Epithelial cell of proximal tubule (primary cell): ENCODE data around the gene PPP2R2B. TPM values are rescaled to one million over a fixed set of nuclear protein-coding genes. Genes with fewer than 3 reads are reported as not detected.

Experiments used
- DNase-seq: peaks from one replicate; pipeline ENCODE4 v3.0.0-alpha.2; 2011; ENCODE audit warnings: low read depth
- H3K4me3 ChIP-seq: 2 replicates; pipeline ENCODE4 v1.5.1; 2011; ENCODE audit warnings: low read depth, mild to moderate bottlenecking, low read length
- CTCF ChIP-seq: conservative IDR thresholded peaks from 2 replicates; pipeline ENCODE4 v1.5.1; 2012; ENCODE audit warnings: low read depth, mild to moderate bottlenecking, low read length
- total RNA-seq: library from RNA; depleted of rRNA; stranded (reverse); fragments of >200 nt; gene quantifications from 2 replicates; pipeline ENCODE4 v1.2.3, GENCODE V29; 2015

Gene PPP2R2B
- total RNA-seq, 1 donor from 2014 or later: 3.9 TPM

GRCh38 chr5:146791471-146791870 lies 87.1 kb downstream of the PPP2R2B start:
- DNase-seq: no peak
- no peak for TF ChIP-seq CTCF

GRCh38 chr5:146789712-146790653 lies 88.6 kb downstream of the PPP2R2B start:
- no peak for DNase-seq
- no peak overlapping the region for H3K4me3 ChIP-seq
- TF ChIP-seq CTCF: no peak

More at GRCh38 chr5:146791471-146791870, 87.1 kb downstream of the PPP2R2B start:
- H3K4me3 ChIP-seq: no peak overlapping the region

- no peak for TF ChIP-seq CTCF
- H3K4me3 ChIP-seq: no peak overlapping the region
- DNase-seq: no peak
These were observed 89.7 kb downstream of the PPP2R2B start for GRCh38 chr5:146788898-146789297.

- H3K4me3 ChIP-seq: no peak overlapping the region
- no peak for DNase-seq
- no peak for TF ChIP-seq CTCF
These were observed 93.5 kb downstream of the PPP2R2B start for GRCh38 chr5:146785065-146785464.

GRCh38 chr5:146781157-146781556 lies 97.4 kb downstream of the PPP2R2B start:
- H3K4me3 ChIP-seq: no peak overlapping the region
- no peak for DNase-seq
- no peak for TF ChIP-seq CTCF

- H3K4me3 ChIP-seq: no peak overlapping the region
- TF ChIP-seq CTCF: no peak
- no peak for DNase-seq
These were observed 99.2 kb downstream of the PPP2R2B start for GRCh38 chr5:146779211-146779869.
